Esophagus muscularis mucosa (tissue), 4 donors: ENCODE results near the gene MRPL58.

ENCODE experiments used
- EP300 ChIP-seq: sonication (generic); formaldehyde crosslinking; IDR thresholded peaks from one replicate; pipeline ENCODE4 v1.6.1; 2017; ENCODE audit warnings: antibody characterized with exemption
- POLR2AphosphoS5 ChIP-seq, 2 donors: sonication (generic); formaldehyde crosslinking; IDR thresholded peaks; one replicate each; pipeline ENCODE4 v1.6.1; 2017; ENCODE audit warnings: antibody characterized with exemption in 2 of 2
- TF ChIP-seq, protein P1 (sequence below), 3 experiments: fragments of 200-600 bp in 2 of 3; fragments of 450-650 bp in 1 of 3; sonication (generic) in 2 of 3; IDR thresholded peaks; one replicate each; pipeline ENCODE4 v1.5.1; 2017 to 2019; ENCODE audit warnings: antibody characterized with exemption in 3 of 3, mild to moderate bottlenecking in 2 of 3, moderate library complexity in 1 of 3

- TF ChIP-seq, protein P1, sequence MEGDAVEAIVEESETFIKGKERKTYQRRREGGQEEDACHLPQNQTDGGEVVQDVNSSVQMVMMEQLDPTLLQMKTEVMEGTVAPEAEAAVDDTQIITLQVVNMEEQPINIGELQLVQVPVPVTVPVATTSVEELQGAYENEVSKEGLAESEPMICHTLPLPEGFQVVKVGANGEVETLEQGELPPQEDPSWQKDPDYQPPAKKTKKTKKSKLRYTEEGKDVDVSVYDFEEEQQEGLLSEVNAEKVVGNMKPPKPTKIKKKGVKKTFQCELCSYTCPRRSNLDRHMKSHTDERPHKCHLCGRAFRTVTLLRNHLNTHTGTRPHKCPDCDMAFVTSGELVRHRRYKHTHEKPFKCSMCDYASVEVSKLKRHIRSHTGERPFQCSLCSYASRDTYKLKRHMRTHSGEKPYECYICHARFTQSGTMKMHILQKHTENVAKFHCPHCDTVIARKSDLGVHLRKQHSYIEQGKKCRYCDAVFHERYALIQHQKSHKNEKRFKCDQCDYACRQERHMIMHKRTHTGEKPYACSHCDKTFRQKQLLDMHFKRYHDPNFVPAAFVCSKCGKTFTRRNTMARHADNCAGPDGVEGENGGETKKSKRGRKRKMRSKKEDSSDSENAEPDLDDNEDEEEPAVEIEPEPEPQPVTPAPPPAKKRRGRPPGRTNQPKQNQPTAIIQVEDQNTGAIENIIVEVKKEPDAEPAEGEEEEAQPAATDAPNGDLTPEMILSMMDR (IDR thresholded peaks at IDR 0.05), result no peak
- no peak for TF ChIP-seq POLR2AphosphoS5 (IDR thresholded peaks at IDR 0.05)
- TF ChIP-seq EP300, result no peak
These were observed 4.1 kb upstream of the MRPL58 start for GRCh38 chr17:75008373-75008772.
